GM13977 (cell line): Measurements from ENCODE around the gene TRO.

Experiments used
- DNase-seq: peaks from one replicate; pipeline ENCODE4 v3.0.0; 2012; ENCODE audit warnings: low spot score
- CTCF ChIP-seq: IDR thresholded peaks from 2 replicates; pipeline ENCODE4 v1.5.1; 2012; ENCODE audit warnings: mild to moderate bottlenecking, control low read depth; ENCODE audit not compliant: insufficient read depth; ENCODE audit errors: extremely low read depth, missing control alignments
- in situ Hi-C: fragments of 300-500 bp; cut with MboI; formaldehyde crosslinking; loops from one replicate; pipeline ENCODE4 v1.12.0; 2022; ENCODE audit warnings: low sequenced_read_pairs, low pct_unique_long_range_greater_than_20kb, mixed read lengths, inconsistent platforms; ENCODE audit not compliant: unreplicated experiment

TRO gene

GRCh38 chrX:54978448-54978847 is 57.8 kb downstream of the TRO start:
- TF ChIP-seq CTCF, result no peak
- no peak for DNase-seq

DNA sequence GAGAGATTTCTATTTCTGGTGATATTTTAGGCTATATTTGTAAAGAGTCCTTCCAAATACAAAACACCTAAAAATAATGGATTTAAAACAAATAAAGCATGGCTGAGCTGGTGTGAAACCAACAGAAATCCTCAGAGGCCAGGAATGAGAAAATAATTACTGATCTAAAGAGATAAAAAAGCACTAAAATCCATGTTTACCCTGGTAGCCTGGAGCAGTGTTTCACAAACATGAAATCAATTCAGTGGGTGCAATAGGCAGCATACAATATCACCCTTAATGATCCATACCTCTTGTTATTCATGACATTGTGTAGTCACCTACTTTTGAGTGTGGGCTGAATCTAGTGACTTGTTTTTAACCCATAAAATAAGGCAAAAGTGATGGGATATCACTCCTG is 58.8 kb downstream of the TRO start:
- no peak for DNase-seq
- in situ Hi-C loops, result no loop called here
- no peak for TF ChIP-seq CTCF

More at GRCh38 chrX:54978448-54978847, 57.8 kb downstream of the TRO start:
- in situ Hi-C loops, result no loop called here

DNA sequence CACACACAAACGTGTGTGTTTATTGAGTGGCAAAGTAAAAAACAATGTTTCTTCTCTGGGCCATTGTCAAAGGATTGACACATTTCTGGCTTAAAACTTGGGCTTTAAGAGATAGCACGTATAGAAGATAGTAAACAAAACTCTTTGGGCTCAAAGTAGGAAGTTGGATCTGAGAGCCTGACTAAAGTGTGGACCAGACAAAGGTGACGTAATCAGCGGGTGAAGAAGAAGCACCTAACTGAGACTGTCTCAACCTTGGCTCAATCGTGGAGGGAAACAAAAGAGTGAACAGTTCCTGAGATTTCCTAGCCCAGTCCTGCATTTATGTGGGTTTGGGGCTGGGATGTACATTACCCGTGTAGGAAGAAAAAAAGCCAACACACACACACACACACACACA is 59.7 kb downstream of the TRO start:
- DNase-seq, result no peak
- in situ Hi-C loops, result no loop called here
- no peak for TF ChIP-seq CTCF
